GM19240 (cell line): Measurements from ENCODE around the gene TDRD12.
"Not testable (repeated sequence)": the region's sequence is repeated elsewhere in the genome, so short reads cannot be mapped to it uniquely, and the experiment has no call there.

Experiments used
- DNase-seq: peaks from one replicate; pipeline ENCODE4 v3.0.0; 2011; ENCODE audit warnings: low spot score; ENCODE audit not compliant: insufficient read length

Gene TDRD12

GRCh38 chr19:32746631-32747196 lies 27.1 kb downstream of the TDRD12 start:
- DNase-seq = not testable (repeated sequence)

GRCh38 chr19:32748497-32748896 lies 28.9 kb downstream of the TDRD12 start:
- no peak for DNase-seq

GRCh38 chr19:32748948-32749347 lies 29.4 kb downstream of the TDRD12 start:
- DNase-seq = no peak

GRCh38 chr19:32749361-32749760 lies 29.8 kb downstream of the TDRD12 start:
- DNase-seq = no peak

- no peak for DNase-seq
These were observed 31.0 kb downstream of the TDRD12 start for GRCh38 chr19:32750441-32751055.

- DNase-seq = no peak
These were observed 31.5 kb downstream of the TDRD12 start for GRCh38 chr19:32751066-32751465.

- DNase-seq = no peak
These were observed 37.6 kb downstream of the TDRD12 start for GRCh38 chr19:32757189-32757588.

GRCh38 chr19:32765365-32765764 lies 45.8 kb downstream of the TDRD12 start:
- not testable (repeated sequence) for DNase-seq

- DNase-seq = no peak
These were observed 48.5 kb downstream of the TDRD12 start for GRCh38 chr19:32767951-32768679.

GRCh38 chr19:32771596-32771995 lies 52.0 kb downstream of the TDRD12 start:
- no peak for DNase-seq

GRCh38 chr19:32773126-32773525 lies 53.6 kb downstream of the TDRD12 start:
- no peak for DNase-seq

GRCh38 chr19:32779082-32779481 lies 59.5 kb downstream of the TDRD12 start:
- DNase-seq = no peak

- no peak for DNase-seq
These were observed 61.7 kb downstream of the TDRD12 start for GRCh38 chr19:32781280-32781679.

- not testable (repeated sequence) for DNase-seq
These were observed 62.5 kb downstream of the TDRD12 start for GRCh38 chr19:32782089-32782488.

- DNase-seq = not testable (repeated sequence)
These were observed 67.7 kb downstream of the TDRD12 start for GRCh38 chr19:32787161-32787813.

GRCh38 chr19:32787895-32788294 lies 68.3 kb downstream of the TDRD12 start:
- DNase-seq = not testable (repeated sequence)

- DNase-seq = no peak
These were observed 69.9 kb downstream of the TDRD12 start for GRCh38 chr19:32789429-32789828.

GRCh38 chr19:32798201-32798600 lies 78.6 kb downstream of the TDRD12 start:
- DNase-seq = no peak

GRCh38 chr19:32800191-32800590 lies 80.6 kb downstream of the TDRD12 start:
- no peak for DNase-seq

GRCh38 chr19:32800754-32801153 lies 81.2 kb downstream of the TDRD12 start:
- no peak for DNase-seq

- no peak for DNase-seq
These were observed 83.3 kb downstream of the TDRD12 start for GRCh38 chr19:32802840-32803239.

- DNase-seq = no peak
These were observed 88.7 kb downstream of the TDRD12 start for GRCh38 chr19:32808236-32808635.
